Esophagus muscularis mucosa (tissue), 4 donors: ENCODE data around the gene WDR89.

Experiments
- CTCF ChIP-seq, 3 experiments: fragments of 200-600 bp in 2 of 3; fragments of 450-650 bp in 1 of 3; sonication (generic) in 2 of 3; IDR thresholded peaks; one replicate each; pipeline ENCODE4 v1.5.1; 2017 to 2019; ENCODE audit warnings: antibody characterized with exemption in 3 of 3, mild to moderate bottlenecking in 2 of 3, moderate library complexity in 1 of 3
- EP300 ChIP-seq: sonication (generic); formaldehyde crosslinking; IDR thresholded peaks from one replicate; pipeline ENCODE4 v1.6.1; 2017; ENCODE audit warnings: antibody characterized with exemption
- POLR2A ChIP-seq: fragments of 450-650 bp; IDR thresholded peaks from one replicate; pipeline ENCODE4 v1.6.1; 2017; ENCODE audit warnings: antibody characterized with exemption, moderate library complexity, mild to moderate bottlenecking, low read depth

GRCh38 chr14:63633801-63634200 is 7.9 kb downstream of the WDR89 start:
- TF ChIP-seq POLR2A (no peak), CTCF (IDR thresholded peaks at IDR 0.05) (no peak), EP300 (no peak)
